A549 treated with CORT108297 at 1 μM for 4 hours (cell line): Measurements from ENCODE around the gene PLLP. TPM values are rescaled to one million over a fixed set of nuclear protein-coding genes. Genes with fewer than 3 reads are reported as not detected.

Source experiments
- total RNA-seq: library from RNA; stranded (reverse); fragments of 200-300 nt; extraction: Qiagen RNA extraction; gene quantifications from 5 replicates; pipeline ENCODE4 v1.2.3, GENCODE V29; 2022

The PLLP gene, protein sequence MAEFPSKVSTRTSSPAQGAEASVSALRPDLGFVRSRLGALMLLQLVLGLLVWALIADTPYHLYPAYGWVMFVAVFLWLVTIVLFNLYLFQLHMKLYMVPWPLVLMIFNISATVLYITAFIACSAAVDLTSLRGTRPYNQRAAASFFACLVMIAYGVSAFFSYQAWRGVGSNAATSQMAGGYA
- total RNA-seq, result 1.2 to 1.8 TPM (median 1.6 TPM) in 5 replicates

DNA sequence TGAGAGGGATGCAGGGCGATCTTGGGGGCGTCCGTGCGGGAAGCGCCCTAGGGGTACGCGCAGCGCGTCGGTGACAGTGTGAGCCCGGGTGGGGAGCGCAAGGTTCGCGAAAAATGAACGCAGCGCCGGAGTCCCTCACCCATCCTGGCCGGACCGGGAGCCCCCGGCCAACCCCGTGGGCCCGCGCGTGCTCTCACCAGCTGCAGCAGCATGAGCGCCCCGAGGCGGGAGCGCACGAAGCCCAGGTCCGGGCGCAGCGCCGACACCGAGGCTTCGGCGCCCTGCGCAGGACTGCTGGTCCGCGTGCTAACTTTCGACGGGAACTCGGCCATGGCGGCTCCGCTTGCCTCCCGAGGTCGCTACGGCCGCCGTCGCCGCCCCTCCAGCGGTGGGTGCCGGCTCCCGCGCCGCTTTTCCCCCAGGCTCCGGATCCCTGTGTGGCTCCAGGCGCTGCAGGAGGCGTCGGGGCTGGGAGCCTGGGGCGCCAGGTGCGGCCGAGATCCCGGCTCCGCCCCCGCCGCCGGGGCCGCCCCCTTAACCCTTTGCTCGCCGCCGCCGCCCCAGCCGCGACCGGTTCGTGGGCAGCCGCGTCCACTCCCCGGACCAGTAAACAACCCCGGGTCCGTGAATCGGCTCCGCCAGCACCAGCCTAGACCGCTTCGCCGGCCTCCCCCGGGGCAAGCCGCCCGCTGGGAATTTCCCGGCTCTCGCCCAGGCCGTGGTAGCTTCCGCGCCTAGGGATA is at the start of gene PLLP:
PLLP (minus strand) TSS at position 464 of the 743 bp plus-strand sequence; CDS start at position 332, 132 bp downstream.

DNA sequence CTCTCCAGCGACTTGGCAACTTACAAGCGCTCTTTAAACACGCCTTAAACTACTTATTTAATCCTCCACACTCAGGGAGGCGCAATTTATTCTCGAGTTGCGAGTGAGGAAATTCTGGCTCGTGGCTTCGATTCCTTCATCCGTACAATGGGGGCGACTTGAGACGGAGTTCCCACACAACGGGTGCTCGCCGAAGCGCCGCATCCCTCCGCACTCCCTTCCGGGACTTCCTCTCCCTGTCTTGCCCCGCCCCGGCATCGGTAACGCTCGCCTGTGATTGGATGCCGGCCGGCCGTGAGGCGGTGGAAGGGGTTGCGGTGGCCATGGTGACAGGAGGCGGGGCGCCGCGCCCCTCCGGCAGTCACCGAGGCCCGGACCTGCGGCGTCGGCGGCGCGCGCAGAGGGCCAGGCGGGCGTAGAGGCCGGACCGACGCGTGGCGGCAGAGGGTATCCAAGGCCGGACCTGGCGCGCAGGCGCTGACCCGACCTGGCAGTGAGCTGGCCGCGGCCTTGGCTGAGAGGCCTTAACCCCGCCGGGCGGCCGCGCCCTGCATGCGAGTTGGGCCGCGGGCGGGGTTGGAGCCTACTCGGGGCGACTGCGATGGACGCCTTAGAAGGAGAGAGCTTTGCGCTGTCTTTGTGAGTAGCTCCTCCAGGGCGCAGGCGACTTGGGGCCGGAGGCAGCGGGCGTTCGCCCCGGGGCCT is 39.6 kb downstream of the PLLP start, which contains the start of gene ARL2BP:
ARL2BP (plus strand) TSS at position 493 of the 705 bp plus-strand sequence; CDS start at position 602, 109 bp downstream.

Other genes starting within 250 kb of the PLLP start
- gene CPNE2, start 192.1 kb downstream of the PLLP start, total RNA-seq, result 38.0 to 52.0 TPM (median 47.1 TPM) in 5 replicates
- gene PSME3IP1, start 98.6 kb downstream of the PLLP start, total RNA-seq, result 87.8 to 119 TPM (median 90.6 TPM) in 5 replicates
- 23.3 to 31.9 TPM (median 26.2 TPM) in 5 replicates for gene RSPRY1, start 98.3 kb downstream of the PLLP start, total RNA-seq
- 69.4 to 80.2 TPM (median 74.9 TPM) in 5 replicates for gene ARL2BP, start 39.4 kb downstream of the PLLP start, total RNA-seq
- 0.02 to 0.07 TPM (median 0.05 TPM) in 4 of 5 replicates, not detected in the other for gene CCL22, start 74.1 kb upstream of the PLLP start, total RNA-seq
- gene CX3CL1, start 87.8 kb upstream of the PLLP start, total RNA-seq, result 0.03 to 0.17 TPM (median 0.07 TPM) in 5 replicates
- gene CCL17, start 120.1 kb upstream of the PLLP start, total RNA-seq, result not detected in 5 replicates
- 70.1 to 90.2 TPM (median 76.5 TPM) in 5 replicates for gene CIAPIN1, start 162.7 kb upstream of the PLLP start, total RNA-seq
- 40.1 to 53.3 TPM (median 51.4 TPM) in 5 replicates for gene COQ9, start 162.8 kb upstream of the PLLP start, total RNA-seq
- gene POLR2C, start 178.0 kb upstream of the PLLP start, total RNA-seq, result 105 to 158 TPM (median 114 TPM) in 5 replicates
- gene DOK4, start 201.8 kb upstream of the PLLP start, total RNA-seq, result 33.9 to 50.3 TPM (median 41.5 TPM) in 5 replicates